SK-N-SH (cell line): ENCODE data around the gene GPR158. TPM values are rescaled to one million over a fixed set of nuclear protein-coding genes. Genes with fewer than 3 reads are reported as not detected.

ENCODE experiments used
- CTCF ChIA-PET: fragments of 300-600, 350-600 bp; formaldehyde crosslinking; extraction: SDS; loops from one replicate; lab custom pipeline; 2021; lab: Yijun Ruan, JAX
- POLR2A ChIA-PET: fragments of 350-600 bp; sonication (Branson Sonifier 250); formaldehyde crosslinking; extraction: SDS; loops from one replicate; lab custom pipeline; 2020; ENCODE audit warnings: antibody characterized with exemption, inconsistent platforms; lab: Yijun Ruan, JAX
- DNase-seq: peaks from one replicate; pipeline ENCODE4 v3.0.0; 2012
- H2AFZ ChIP-seq: fragments of 200-600 bp; sonication (generic); 2 replicates; pipeline ENCODE4 v1.8.1; 2016; ENCODE audit warnings: antibody characterized with exemption, mild to moderate bottlenecking, low read depth
- H3F3A ChIP-seq: fragments of 200-600 bp; sonication (generic); replicated peaks from 2 replicates; pipeline ENCODE3; 2016; ENCODE audit warnings: antibody characterized with exemption, mild to moderate bottlenecking; ENCODE audit not compliant: insufficient read depth
- H3K27ac ChIP-seq, 2 experiments: fragments of 200-500 bp in 1 of 2; fragments of 200-600 bp in 1 of 2; sonication (Bioruptor generic) in 1 of 2; sonication (generic), shearing (Covaris generic) in 1 of 2; 2 replicates each; pipeline versions ENCODE4 v1.5.1 to v1.6.1; 2014 to 2016; ENCODE audit warnings: low read depth in 2 of 2, inconsistent platforms in 1 of 2, low read length in 1 of 2, mild to moderate bottlenecking in 1 of 2, mixed read lengths in 1 of 2
- H3K27me3 ChIP-seq: fragments of 200-600 bp; sonication (generic), shearing (Covaris generic); 2 replicates; pipeline ENCODE4 v1.6.1; 2016; ENCODE audit warnings: mixed run types; ENCODE audit not compliant: insufficient read depth
- H3K36me3 ChIP-seq, 2 experiments: fragments of 200-500 bp in 1 of 2; fragments of 200-600 bp in 1 of 2; sonication (Bioruptor generic) in 1 of 2; sonication (generic) in 1 of 2; replicated peaks in 1 of 2; 2 replicates each; pipeline versions ENCODE3 to v1.5.1; 2014 to 2016; ENCODE audit warnings: low read length in 1 of 2, mild to moderate bottlenecking in 1 of 2; ENCODE audit not compliant: insufficient read depth in 2 of 2, control insufficient read depth in 1 of 2
- H3K4me1 ChIP-seq, 2 experiments: fragments of 200-500 bp in 1 of 2; fragments of 200-600 bp in 1 of 2; sonication (Bioruptor generic) in 1 of 2; sonication (generic), shearing (Covaris generic) in 1 of 2; 2 replicates each; pipeline versions ENCODE4 v1.5.1 to v1.6.1; 2014 to 2016; ENCODE audit warnings: low read depth in 1 of 2, low read length in 1 of 2, mixed run types in 1 of 2; ENCODE audit not compliant: insufficient read depth in 2 of 2, control insufficient read depth in 1 of 2
- H3K4me2 ChIP-seq: fragments of 200-600 bp; sonication (generic), shearing (Covaris generic); 2 replicates; pipeline ENCODE4 v1.6.1; 2017; ENCODE audit warnings: mixed run types
- H3K4me3 ChIP-seq, 2 experiments: fragments of 200-500 bp in 1 of 2; fragments of 200-600 bp in 1 of 2; sonication (Bioruptor generic) in 1 of 2; sonication (generic), shearing (Covaris generic) in 1 of 2; 2 replicates each; pipeline versions ENCODE4 v1.5.1 to v1.8.1; 2014 to 2016; ENCODE audit warnings: low read depth in 2 of 2, inconsistent platforms in 1 of 2, low read length in 1 of 2, mild to moderate bottlenecking in 1 of 2, mixed read lengths in 1 of 2, moderate library complexity in 1 of 2
- H3K79me2 ChIP-seq: fragments of 200-600 bp; sonication (generic); 2 replicates; pipeline ENCODE4 v1.8.1; 2017; ENCODE audit warnings: mild to moderate bottlenecking; ENCODE audit not compliant: insufficient read depth
- H3K9ac ChIP-seq: fragments of 200-600 bp; sonication (generic); 2 replicates; pipeline ENCODE4 v1.6.1; 2017; ENCODE audit warnings: mixed run types
- H3K9me2 ChIP-seq: fragments of 200-600 bp; sonication (generic); 2 replicates; pipeline ENCODE4 v1.6.1; 2017; ENCODE audit warnings: mixed run types
- H3K9me3 ChIP-seq: fragments of 200-600 bp; sonication (generic); 2 replicates; pipeline ENCODE4 v1.6.1; 2017; ENCODE audit warnings: mixed run types, mild to moderate bottlenecking, moderate library complexity
- H4K20me1 ChIP-seq: fragments of 200-600 bp; sonication (generic); 2 replicates; pipeline ENCODE4 v1.6.1; 2017; ENCODE audit warnings: mild to moderate bottlenecking, mixed run types; ENCODE audit not compliant: insufficient read depth
- CTCF ChIP-seq: fragments of 200-600 bp; sonication (generic); IDR thresholded peaks from 2 replicates; pipeline ENCODE4 v1.6.1; 2017; ENCODE audit warnings: antibody characterized with exemption, mild to moderate bottlenecking, moderate library complexity
- FOSL2 ChIP-seq: IDR thresholded peaks from 2 replicates; pipeline ENCODE4 v1.4.0; 2012; ENCODE audit warnings: low read depth, mild to moderate bottlenecking, moderate library complexity, borderline replicate concordance
- FOXM1 ChIP-seq: IDR thresholded peaks from 2 replicates; pipeline ENCODE4 v1.4.0; 2012; ENCODE audit warnings: low read depth, mild to moderate bottlenecking
- GATA2 ChIP-seq: sonication (generic); formaldehyde crosslinking; IDR thresholded peaks from 2 replicates; pipeline ENCODE4 v1.5.0; 2020; ENCODE audit warnings: mild to moderate bottlenecking, missing genetic modification reagents
- MAX ChIP-seq: IDR thresholded peaks from 2 replicates; pipeline ENCODE4 v1.4.0; 2012; ENCODE audit warnings: low read depth
- MXI1 ChIP-seq: IDR thresholded peaks from 2 replicates; pipeline ENCODE4 v1.6.1; 2012; ENCODE audit warnings: mild to moderate bottlenecking, low read depth, low read length, improper control_type of control experiment
- NFIC ChIP-seq: IDR thresholded peaks from 2 replicates; pipeline ENCODE4 v1.4.0; 2012; ENCODE audit warnings: borderline replicate concordance
- RAD21 ChIP-seq: IDR thresholded peaks from 2 replicates; pipeline ENCODE4 v1.6.1; 2012; ENCODE audit warnings: mild to moderate bottlenecking, low read length
- RFX5 ChIP-seq: IDR thresholded peaks from 2 replicates; pipeline ENCODE4 v1.6.1; 2012; ENCODE audit warnings: mild to moderate bottlenecking, improper control_type of control experiment, low read length
- TCF12 ChIP-seq: IDR thresholded peaks from 2 replicates; pipeline ENCODE4 v1.4.0; 2012
- TEAD4 ChIP-seq: IDR thresholded peaks from 2 replicates; pipeline ENCODE4 v1.4.0; 2012; ENCODE audit warnings: mild to moderate bottlenecking, borderline replicate concordance; ENCODE audit not compliant: insufficient read depth
- YY1 ChIP-seq: IDR thresholded peaks from 2 replicates; pipeline ENCODE4 v1.4.0; 2012; ENCODE audit warnings: low read depth, mild to moderate bottlenecking
- WGBS: methylation state at CpG from one replicate; pipeline ENCODE4 v1.1.6; 2017; ENCODE audit warnings: low lambda C conversion rate; 5-methylcytosine and 5-hydroxymethylcytosine counted together
- polyA plus RNA-seq, 3 experiments: library from polyadenylated mRNA; depleted of rRNA; stranded (reverse); fragments of >200 nt; gene quantifications; 2 replicates each; pipeline ENCODE4 v1.2.3, GENCODE V29; 2012

The GPR158 gene
- polyA plus RNA-seq, 1 of the 3 experiments (the other 2 are of a cell fraction), result not detected

- Histone ChIP-seq H3K4me1 (no peaks in the 10 kb centered on the region), H2AFZ (no peak overlapping the region)
- TF ChIP-seq NFIC (no peak), MAX (no peak), TCF12 (no peak), YY1 (no peak), RFX5 (no peak), FOSL2 (no peak), TEAD4 (no peak)
- TF ChIP-seq, all 33 proteins: peak for 0
- Histone ChIP-seq H3K36me3 (no peaks in the 10 kb centered on the region), H3K9me2 (no peaks in the 10 kb centered on the region), H3K27ac (no peak overlapping the region), H3K9ac (no peak overlapping the region), H3K79me2 (no peaks in the 10 kb centered on the region), H3K4me2 (no peak overlapping the region), H4K20me1 (no peaks in the 10 kb centered on the region), H3K4me3 (no peak overlapping the region; a peak in 1 of 4 replicates), H3K27me3 (no peaks in the 10 kb centered on the region), H3F3A (no peaks in the 10 kb centered on the region), H3K9me3 (no peaks in the 10 kb centered on the region)
- 26% methylated on average over 3 of the region's 3 CpGs for WGBS
- no peak for DNase-seq
- ChIA-PET POLR2A (no interaction called here), CTCF (interaction anchor here (0.8 kb wide), 1 partner anchor 16 kb away, joined by 4 read pairs; no protein-coding TSS in a partner anchor)
These were observed 7.8 kb downstream of the GPR158 start for GRCh38 chr10:25182636-25183035.

GRCh38 chr10:25191162-25191895 is 16.5 kb downstream of the GPR158 start:
- Histone ChIP-seq H3K27me3 (no peaks in the 10 kb centered on the region), H2AFZ (no peak overlapping the region), H3K9me2 (no peaks in the 10 kb centered on the region), H3K4me1 (no peaks in the 10 kb centered on the region), H3K36me3 (no peaks in the 10 kb centered on the region), H3K79me2 (no peaks in the 10 kb centered on the region), H3K9me3 (no peaks in the 10 kb centered on the region), H3K27ac (no peak overlapping the region), H3K4me2 (no peak overlapping the region), H3K4me3 (no peak overlapping the region), H4K20me1 (no peaks in the 10 kb centered on the region), H3F3A (no peaks in the 10 kb centered on the region), H3K9ac (no peak overlapping the region)
- TF ChIP-seq FOSL2, result no peak
- TF ChIP-seq MXI1, result no peak
- TF ChIP-seq RAD21, result no peak
- TF ChIP-seq GATA2 (CRISPR knock-in tag), result no peak
- no peak for TF ChIP-seq FOXM1
- no peak for DNase-seq
- CTCF ChIA-PET, result interaction anchor here (1.2 to 1.7 kb wide), 2 partner anchors 36 to 532 kb away, joined by 3 to 4 read pairs; no protein-coding TSS in a partner anchor
- POLR2A ChIA-PET, result no interaction called here
- WGBS, result 36% methylated on average over 5 of the region's 5 CpGs

- Histone ChIP-seq H3K9ac (no peak overlapping the region), H2AFZ (no peak overlapping the region), H3K9me3 (no peaks in the 10 kb centered on the region), H3K27me3 (no peaks in the 10 kb centered on the region), H4K20me1 (no peaks in the 10 kb centered on the region), H3K4me3 (no peak overlapping the region), H3K36me3 (no peaks in the 10 kb centered on the region), H3K27ac (no peak overlapping the region), H3K4me2 (no peak overlapping the region), H3K4me1 (no peaks in the 10 kb centered on the region), H3F3A (no peaks in the 10 kb centered on the region), H3K9me2 (no peaks in the 10 kb centered on the region), H3K79me2 (no peaks in the 10 kb centered on the region)
- whole genome bisulfite sequencing, result 4% methylated on average over 1 of the region's 1 CpG
- CTCF ChIA-PET, result interaction anchor here (1.0 to 1.2 kb wide), 3 partner anchors 16 to 85 kb away, joined by 3 to 4 read pairs (median 4); no protein-coding TSS in a partner anchor
- no peak for DNase-seq
- no peak for TF ChIP-seq CTCF
- POLR2A ChIA-PET, result no interaction called here
These were observed 23.4 kb downstream of the GPR158 start for GRCh38 chr10:25198151-25198550.
